Mesendoderm (in vitro differentiated cells): ENCODE data around the gene ZDHHC22.

Source experiments
- DNase-seq: peaks from one replicate; pipeline ENCODE4 v3.0.0; 2013
- H2AK5ac ChIP-seq: 2 replicates; pipeline ENCODE4 v1.6.1; 2013; ENCODE audit warnings: low read length, inconsistent platforms
- H2BK120ac ChIP-seq: 2 replicates; pipeline ENCODE4 v1.6.1; 2013; ENCODE audit warnings: low read depth, mild to moderate bottlenecking, low read length, moderate library complexity, mixed read lengths
- H2BK15ac ChIP-seq: replicated peaks from 2 replicates; pipeline ENCODE4 v1.6.1; 2013; ENCODE audit warnings: low read depth, mild to moderate bottlenecking, moderate library complexity
- H2BK5ac ChIP-seq: 2 replicates; pipeline ENCODE4 v1.6.1; 2013; ENCODE audit warnings: low read length, inconsistent platforms
- H3K18ac ChIP-seq: 2 replicates; pipeline ENCODE4 v1.6.1; 2013; ENCODE audit warnings: mild to moderate bottlenecking, low read length, mixed read lengths
- H3K23ac ChIP-seq: one replicate; pipeline ENCODE4 v1.6.1; 2013; ENCODE audit warnings: low read length
- H3K27ac ChIP-seq: 2 replicates; pipeline ENCODE4 v1.5.1; 2013; ENCODE audit warnings: low read depth, mild to moderate bottlenecking, inconsistent platforms, low read length, moderate library complexity
- H3K27me3 ChIP-seq: 2 replicates; pipeline ENCODE4 v1.6.1; 2013; ENCODE audit warnings: low read length, control low read depth, mild to moderate bottlenecking, inconsistent platforms; ENCODE audit not compliant: insufficient read depth, poor library complexity
- H3K36me3 ChIP-seq: 2 replicates; pipeline ENCODE4 v1.6.1; 2013; ENCODE audit warnings: low read length, inconsistent platforms; ENCODE audit not compliant: control insufficient read depth, insufficient read depth
- H3K4ac ChIP-seq: one replicate; pipeline ENCODE4 v1.6.1; 2013; ENCODE audit warnings: low read depth, mild to moderate bottlenecking, low read length, moderate library complexity
- H3K4me1 ChIP-seq: 2 replicates; pipeline ENCODE4 v1.6.1; 2013; ENCODE audit warnings: low read depth, low read length, inconsistent platforms; ENCODE audit not compliant: control insufficient read depth
- H3K4me2 ChIP-seq: 2 replicates; pipeline ENCODE4 v1.6.1; 2013; ENCODE audit warnings: low read length
- H3K4me3 ChIP-seq: 2 replicates; pipeline ENCODE4 v1.5.1; 2013; ENCODE audit warnings: mild to moderate bottlenecking, low read length
- H3K56ac ChIP-seq: one replicate; pipeline ENCODE4 v1.6.1; 2013; ENCODE audit warnings: low read length
- H3K79me1 ChIP-seq: 2 replicates; pipeline ENCODE4 v1.6.1; 2013; ENCODE audit warnings: low read length, inconsistent platforms
- H3K79me2 ChIP-seq: 2 replicates; pipeline ENCODE4 v1.6.1; 2013; ENCODE audit warnings: mild to moderate bottlenecking, low read length; ENCODE audit not compliant: control insufficient read depth, insufficient read depth
- H3K9ac ChIP-seq: 2 replicates; pipeline ENCODE4 v1.6.1; 2013; ENCODE audit warnings: low read length, inconsistent platforms
- H4K5ac ChIP-seq: one replicate; pipeline ENCODE4 v1.6.1; 2013; ENCODE audit warnings: low read length
- H4K8ac ChIP-seq: one replicate; pipeline ENCODE4 v1.6.1; 2013; ENCODE audit warnings: low read depth, mild to moderate bottlenecking, control low read depth, low read length, moderate library complexity
- WGBS: extraction: QIAGEN DNeasy Blood & Tissue Kit; methylation state at CpG from one replicate; pipeline ENCODE4 v1.1.7; 2013; ENCODE audit warnings: low lambda C conversion rate, missing lambda C conversion rate; ENCODE audit not compliant: insufficient coverage; ENCODE audit errors: extremely low coverage; 5-methylcytosine and 5-hydroxymethylcytosine counted together

The ZDHHC22 gene

DNA sequence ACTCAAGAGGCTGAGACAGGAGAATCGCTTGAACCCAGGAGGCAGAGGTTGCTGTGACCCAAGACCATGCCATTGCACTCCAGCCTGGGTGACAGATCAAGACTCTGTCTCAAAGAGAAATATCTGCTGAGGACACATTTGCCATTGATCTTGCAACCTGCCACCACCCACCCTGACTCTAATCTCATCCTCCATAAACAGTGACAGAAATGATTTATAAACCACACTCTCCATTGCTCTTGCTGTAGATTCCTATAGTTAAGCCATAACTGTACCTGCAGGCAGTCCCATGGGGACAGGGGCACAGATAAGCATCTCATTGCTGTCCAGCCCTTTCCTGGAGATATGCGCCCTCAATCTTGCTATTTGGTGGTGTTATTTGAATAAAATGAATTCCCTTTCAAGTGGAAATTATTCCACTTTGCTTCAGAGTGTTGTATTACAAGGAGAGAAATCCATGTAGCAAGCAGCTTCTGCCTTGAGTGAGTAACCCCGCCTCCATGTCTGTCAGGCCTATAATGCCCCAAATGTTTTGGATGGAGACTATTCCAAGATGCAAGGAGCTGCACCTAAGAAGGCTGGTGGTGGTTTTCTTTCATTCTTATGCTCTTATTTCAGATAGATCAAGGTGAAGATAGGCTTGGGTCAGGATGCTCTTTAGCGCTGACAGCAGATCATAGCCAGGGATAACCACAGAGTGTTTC, 3.0 kb upstream of the ZDHHC22 start:
- H2BK120ac ChIP-seq: no peak overlapping the region
- no peak overlapping the region for H2BK5ac ChIP-seq
- WGBS: no CpG with 5 or more reads among the region's 4 CpGs
- H3K79me1 ChIP-seq: no peaks in the 10 kb centered on the region
- no peak overlapping the region for H3K56ac ChIP-seq
- DNase-seq: no peak
- no peak overlapping the region for H4K8ac ChIP-seq
- H3K4me1 ChIP-seq: peaks cover 11% of the 10 kb centered on the region
- H3K23ac ChIP-seq: no peak overlapping the region
- H3K4me3 ChIP-seq: no peak overlapping the region
- no peaks in the 10 kb centered on the region for H3K79me2 ChIP-seq
- H4K5ac ChIP-seq: no peak overlapping the region
- H3K18ac ChIP-seq: no peak overlapping the region
- H2BK15ac ChIP-seq: no peak overlapping the region
- H3K27ac ChIP-seq: no peak overlapping the region
- H3K27me3 ChIP-seq: no peaks in the 10 kb centered on the region
- no peak overlapping the region for H2AK5ac ChIP-seq
- H3K4me2 ChIP-seq: no peak overlapping the region
- H3K9ac ChIP-seq: no peak overlapping the region
- H3K4ac ChIP-seq: no peak overlapping the region
- no peaks in the 10 kb centered on the region for H3K36me3 ChIP-seq

DNA sequence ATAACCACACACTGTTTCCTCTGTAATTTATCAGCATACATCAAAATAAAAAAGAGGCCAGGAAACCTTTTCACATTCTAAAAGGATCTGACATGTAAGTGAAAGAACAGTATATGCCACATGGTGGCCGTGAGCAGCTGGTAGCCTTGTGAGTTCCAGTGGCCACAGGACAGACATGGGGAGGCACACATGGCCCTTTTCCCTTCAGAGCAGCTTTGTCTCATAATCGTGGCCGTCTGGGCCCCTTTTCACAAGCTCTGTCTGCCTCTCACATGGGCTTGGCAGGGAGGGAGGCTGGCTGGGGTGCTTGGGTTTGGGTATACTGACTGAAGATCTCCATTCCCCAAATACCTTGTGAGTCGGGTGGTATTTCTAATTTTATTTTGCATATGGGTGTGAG, 1.5 kb upstream of the ZDHHC22 start:
- H4K5ac ChIP-seq: no peak overlapping the region
- H3K27ac ChIP-seq: no peak overlapping the region
- H3K79me2 ChIP-seq: no peaks in the 10 kb centered on the region
- no peak overlapping the region for H2AK5ac ChIP-seq
- peaks cover 11% of the 10 kb centered on the region for H3K4me1 ChIP-seq
- no peak overlapping the region for H3K18ac ChIP-seq
- DNase-seq: no peak
- no peak overlapping the region for H2BK5ac ChIP-seq
- H3K27me3 ChIP-seq: no peaks in the 10 kb centered on the region
- H3K56ac ChIP-seq: no peak overlapping the region
- no peak overlapping the region for H4K8ac ChIP-seq
- no peak overlapping the region for H3K4me2 ChIP-seq
- no peak overlapping the region for H3K9ac ChIP-seq
- H3K79me1 ChIP-seq: no peaks in the 10 kb centered on the region
- H3K4ac ChIP-seq: no peak overlapping the region
- H2BK120ac ChIP-seq: no peak overlapping the region
- no peaks in the 10 kb centered on the region for H3K36me3 ChIP-seq
- no peak overlapping the region for H3K4me3 ChIP-seq
- H2BK15ac ChIP-seq: no peak overlapping the region
- no peak overlapping the region for H3K23ac ChIP-seq
- WGBS: no CpG with 5 or more reads among the region's 4 CpGs

DNA sequence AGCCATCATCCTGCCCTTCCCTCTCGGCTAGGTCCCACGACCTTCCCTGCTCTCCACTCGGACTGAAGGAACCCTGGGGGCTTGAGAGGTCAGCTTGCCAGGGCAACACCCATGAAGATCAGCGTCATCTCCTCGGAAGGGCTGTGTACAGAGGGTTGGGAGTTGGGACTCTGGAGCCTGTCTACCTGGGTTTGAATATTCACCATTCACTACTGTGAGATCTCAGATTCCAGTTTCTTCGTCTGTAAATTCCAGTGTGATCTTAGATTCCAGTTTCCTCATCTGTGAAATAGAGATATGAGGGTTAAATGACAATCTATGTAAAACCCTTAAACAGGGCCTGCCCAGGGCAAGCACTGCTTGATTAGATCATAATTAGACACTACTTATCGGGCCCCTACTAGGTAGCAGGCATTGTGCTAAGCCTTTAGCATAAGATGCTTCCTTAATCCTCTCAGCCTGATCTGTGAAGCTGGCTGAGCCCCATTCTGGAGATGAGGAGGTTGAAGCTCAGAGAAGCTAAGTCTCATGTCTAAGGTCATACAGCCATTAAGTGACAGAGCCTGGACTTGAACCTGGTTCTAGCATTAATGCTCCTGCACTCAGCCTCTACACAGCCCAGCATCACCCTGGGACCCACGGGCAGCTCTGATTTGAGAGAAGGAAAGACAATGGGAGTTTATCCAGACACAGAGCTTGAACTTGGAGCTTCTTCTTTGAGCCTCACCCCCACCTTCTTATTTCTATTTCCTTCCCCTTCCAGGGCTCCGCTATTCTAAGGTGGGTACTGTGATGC, 612 bp upstream of the ZDHHC22 start:
- Histone ChIP-seq H3K27me3 (no peaks in the 10 kb centered on the region), H2BK5ac (no peak overlapping the region), H3K9ac (peak overlapping the region; percentile 41), H4K8ac (no peak overlapping the region), H2BK15ac (no peak overlapping the region), H3K4me3 (no peak overlapping the region), H3K27ac (no peak overlapping the region), H3K56ac (peak overlapping the region; percentile 78), H2BK120ac (no peak overlapping the region), H3K4ac (no peak overlapping the region), H3K4me2 (peak overlapping the region; percentile 75), H3K79me1 (no peaks in the 10 kb centered on the region), H3K18ac (no peak overlapping the region), H3K79me2 (no peaks in the 10 kb centered on the region), H3K36me3 (no peaks in the 10 kb centered on the region), H2AK5ac (no peak overlapping the region), H3K4me1 (peaks cover 11% of the 10 kb centered on the region), H3K23ac (no peak overlapping the region), H4K5ac (no peak overlapping the region)
- no CpG with 5 or more reads among the region's 9 CpGs for WGBS
- peak; percentile 84 for DNase-seq

DNA sequence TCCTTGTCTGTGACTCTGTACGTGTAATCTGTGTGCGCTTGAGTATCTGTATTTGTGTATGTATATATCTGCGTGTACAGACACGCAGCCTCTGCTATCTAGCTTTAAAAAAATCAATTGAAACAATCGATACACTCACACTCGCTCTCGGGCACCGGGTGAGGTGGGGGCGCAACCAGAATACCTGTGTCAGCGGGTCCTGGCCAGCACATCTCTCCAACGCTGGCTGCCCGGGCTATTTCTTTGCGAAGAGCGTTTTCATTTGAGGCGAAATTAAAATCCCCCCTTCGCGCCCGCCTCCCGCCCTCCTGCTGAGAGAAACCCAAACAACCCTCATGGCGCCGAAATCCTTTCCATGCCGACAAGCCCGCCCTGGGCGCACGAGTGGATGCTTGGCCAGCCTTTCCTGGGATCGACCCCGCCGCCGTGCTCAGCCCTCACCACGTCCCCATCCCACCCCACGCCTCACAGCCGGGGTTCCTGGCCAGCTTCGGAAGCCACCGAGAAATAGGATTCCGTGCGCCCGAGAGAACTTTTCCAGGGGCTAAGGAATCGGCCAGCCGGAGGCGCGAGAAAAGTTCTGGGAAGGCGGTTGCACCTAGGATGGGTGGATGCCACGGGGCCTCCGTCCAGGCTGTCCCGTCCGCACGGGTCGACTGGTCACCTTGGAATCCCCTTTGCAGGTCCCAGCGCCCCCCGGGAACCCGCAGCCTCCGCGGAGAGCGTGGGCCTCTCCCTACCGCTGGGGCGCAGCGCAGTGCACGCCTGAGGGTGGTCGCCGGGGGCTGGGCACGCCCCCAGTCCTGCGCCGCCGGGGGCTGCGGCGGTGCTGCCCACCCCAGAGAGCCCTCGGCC, 1.0 kb downstream of the ZDHHC22 start:
- Histone ChIP-seq H2BK15ac (no peak overlapping the region), H4K5ac (no peak overlapping the region), H3K4me3 (peak overlapping the region; percentile 16), H3K4me2 (peak overlapping the region; percentile 97), H2AK5ac (no peak overlapping the region), H3K56ac (peak overlapping the region; percentile 78), H3K18ac (no peak overlapping the region), H2BK120ac (no peak overlapping the region), H3K27me3 (no peaks in the 10 kb centered on the region), H4K8ac (no peak overlapping the region), H3K9ac (peak overlapping the region; percentile 50), H3K4ac (no peak overlapping the region), H3K79me2 (no peaks in the 10 kb centered on the region), H3K79me1 (no peaks in the 10 kb centered on the region), H3K27ac (no peak overlapping the region), H2BK5ac (no peak overlapping the region), H3K4me1 (peaks cover 7% of the 10 kb centered on the region), H3K36me3 (no peaks in the 10 kb centered on the region), H3K23ac (no peak overlapping the region)
- DNase-seq: peak; percentile 46
- no CpG with 5 or more reads among the region's 67 CpGs for WGBS

DNA sequence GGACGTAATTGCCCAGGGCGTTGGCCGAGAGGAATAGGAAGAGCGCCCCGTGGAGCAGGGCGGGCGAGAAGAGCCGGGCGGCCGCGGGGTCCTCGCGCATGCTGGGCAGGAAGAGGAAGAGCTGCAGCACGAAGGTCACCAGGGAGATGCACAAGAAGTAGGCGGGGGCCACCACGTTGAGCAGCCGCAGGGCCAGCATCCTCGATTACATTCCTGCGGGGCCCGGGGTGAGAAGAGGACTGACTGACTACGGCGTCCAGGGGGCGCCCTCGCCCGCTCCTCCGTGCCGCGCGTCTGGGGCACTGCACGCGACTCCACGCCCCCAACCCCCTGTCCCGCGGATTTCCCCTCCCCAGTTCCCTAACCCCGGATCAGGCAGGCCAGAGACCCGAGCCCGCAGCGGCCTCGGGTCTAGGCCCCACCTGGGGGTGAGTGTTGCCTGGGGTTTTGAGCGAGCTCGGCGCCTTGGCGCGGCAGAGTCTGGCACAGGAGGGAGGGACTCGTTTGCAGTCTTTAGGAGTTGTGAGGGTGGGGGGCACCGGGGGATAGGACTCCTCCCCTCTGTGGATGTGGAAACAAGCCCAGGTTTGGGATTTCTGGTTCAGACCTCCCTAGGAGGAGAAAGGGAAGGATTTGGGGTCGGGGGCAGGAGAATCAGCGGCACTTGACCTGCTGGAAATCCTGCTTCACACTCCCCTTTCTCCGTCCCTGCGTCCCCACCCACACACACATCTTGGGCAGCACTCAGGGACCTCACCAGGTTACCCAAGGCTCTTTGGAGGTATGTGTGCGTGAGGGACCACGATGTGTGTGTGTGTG, 1.8 kb downstream of the ZDHHC22 start:
- no peaks in the 10 kb centered on the region for H3K36me3 ChIP-seq
- no peaks in the 10 kb centered on the region for H3K27me3 ChIP-seq
- no peak overlapping the region for H3K4ac ChIP-seq
- H2BK15ac ChIP-seq: no peak overlapping the region
- WGBS: no CpG with 5 or more reads among the region's 52 CpGs
- H3K79me1 ChIP-seq: no peaks in the 10 kb centered on the region
- no peak overlapping the region for H3K18ac ChIP-seq
- H3K9ac ChIP-seq: peak overlapping the region; percentile 49
- peak overlapping the region; percentile 65 for H3K56ac ChIP-seq
- H2AK5ac ChIP-seq: no peak overlapping the region
- H3K4me2 ChIP-seq: peak overlapping the region; percentile 97
- peaks cover 7% of the 10 kb centered on the region for H3K4me1 ChIP-seq
- H2BK120ac ChIP-seq: no peak overlapping the region
- H3K27ac ChIP-seq: no peak overlapping the region
- peak overlapping the region; percentile 29 for H3K4me3 ChIP-seq
- DNase-seq: peak; percentile 90
- no peak overlapping the region for H3K23ac ChIP-seq
- no peaks in the 10 kb centered on the region for H3K79me2 ChIP-seq
- H2BK5ac ChIP-seq: no peak overlapping the region
- H4K8ac ChIP-seq: no peak overlapping the region
- H4K5ac ChIP-seq: no peak overlapping the region
